ENCODE data around the gene NDUFB3.
"Not testable (repeated sequence)": the region's sequence is repeated elsewhere in the genome, so short reads cannot be mapped to it uniquely, and the experiment has no call there.

Gene NDUFB3

GRCh38 chr2:201071479-201072200 is at the start of gene NDUFB3, which contains the start of gene HYCC2:
TSS of gene NDUFB3 (plus strand) at chr2:201072001. CDS start at chr2:201078883, 6,882 bp downstream.
TSS of gene HYCC2 (minus strand) at chr2:201071671. CDS start at chr2:201024009, 47,662 bp downstream.
- peak; percentile 66 to 86 (median 84) for DNase-seq (ENCODE audit: low read depth in 3 of 3)

- DNase-seq (ENCODE audit: low read depth in 3 of 3), result no peak
These were observed 47.3 kb upstream of the NDUFB3 start for GRCh38 chr2:201024518-201024917.

- not testable (repeated sequence) for DNase-seq (ENCODE audit: low read depth in 3 of 3)
These were observed 37.4 kb upstream of the NDUFB3 start for GRCh38 chr2:201034355-201034754.

GRCh38 chr2:201038361-201038760 is 33.4 kb upstream of the NDUFB3 start:
- DNase-seq (ENCODE audit: low read depth in 3 of 3), result not testable (repeated sequence)

- no peak for DNase-seq (ENCODE audit: low read depth in 3 of 3)
These were observed 32.9 kb upstream of the NDUFB3 start for GRCh38 chr2:201038855-201039254.

- no peak for DNase-seq (ENCODE audit: low read depth in 3 of 3)
These were observed 30.8 kb upstream of the NDUFB3 start for GRCh38 chr2:201040867-201041628.

- not testable (repeated sequence) for DNase-seq (ENCODE audit: low read depth in 3 of 3)
These were observed 29.4 kb upstream of the NDUFB3 start for GRCh38 chr2:201042451-201042850.

GRCh38 chr2:201043050-201043449 is 28.8 kb upstream of the NDUFB3 start:
- not testable (repeated sequence) for DNase-seq (ENCODE audit: low read depth in 3 of 3)

- no peak for DNase-seq (ENCODE audit: low read depth in 3 of 3)
These were observed 24.9 kb upstream of the NDUFB3 start for GRCh38 chr2:201046881-201047280.

- DNase-seq (ENCODE audit: low read depth in 3 of 3), result no peak
These were observed 22.3 kb upstream of the NDUFB3 start for GRCh38 chr2:201049455-201049854.

- no peak for DNase-seq (ENCODE audit: low read depth in 3 of 3)
These were observed 14.7 kb upstream of the NDUFB3 start for GRCh38 chr2:201057087-201057521.

- DNase-seq (ENCODE audit: low read depth in 3 of 3), result no peak
These were observed 14.0 kb upstream of the NDUFB3 start for GRCh38 chr2:201057715-201058248.

GRCh38 chr2:201058914-201059313 is 12.9 kb upstream of the NDUFB3 start:
- DNase-seq (ENCODE audit: low read depth in 3 of 3), result no peak

GRCh38 chr2:201059961-201060755 is 11.6 kb upstream of the NDUFB3 start:
- no peak for DNase-seq (ENCODE audit: low read depth in 3 of 3)

- DNase-seq (ENCODE audit: low read depth in 3 of 3), result not testable (repeated sequence)
These were observed 8.3 kb upstream of the NDUFB3 start for GRCh38 chr2:201063516-201063915.

- DNase-seq (ENCODE audit: low read depth in 3 of 3), result no peak
These were observed 6.9 kb upstream of the NDUFB3 start for GRCh38 chr2:201064797-201065329.

GRCh38 chr2:201070948-201071478 is 788 bp upstream of the NDUFB3 start:
- DNase-seq (ENCODE audit: low read depth in 3 of 3), result no peak

GRCh38 chr2:201072201-201072530 is 365 bp downstream of the NDUFB3 start:
- no peak for DNase-seq (ENCODE audit: low read depth in 3 of 3)

- DNase-seq (ENCODE audit: low read depth in 3 of 3), result no peak
These were observed 1.3 kb downstream of the NDUFB3 start for GRCh38 chr2:201073071-201073470.

GRCh38 chr2:201074996-201075395 is 3.2 kb downstream of the NDUFB3 start:
- no peak for DNase-seq (ENCODE audit: low read depth in 3 of 3)

- no peak for DNase-seq (ENCODE audit: low read depth in 3 of 3)
These were observed 13.1 kb downstream of the NDUFB3 start for GRCh38 chr2:201084863-201085262.
